T47D (cell line): ENCODE results near the gene SOX12.
"Not testable (repeated sequence)": the region's sequence is repeated elsewhere in the genome, so short reads cannot be mapped to it uniquely, and the experiment has no call there.

ENCODE experiments used
- DNase-seq, 2 experiments: peaks; one replicate each; pipeline versions ENCODE4 v3.0.0 to v3.0.0-alpha.2; 2011 to 2012; ENCODE audit warnings: low read depth in 1 of 2, low spot score in 1 of 2
- JUND ChIP-seq: IDR thresholded peaks from 2 replicates; pipeline ENCODE4 v1.6.1; 2012; ENCODE audit warnings: low read depth
- in situ Hi-C: cut with HindIII; loops from 2 replicates; pipeline ENCODE4 v1.10.0; 2016; ENCODE audit warnings: low sequenced_read_pairs, low pct_unique_long_range_greater_than_20kb

SOX12 gene

GRCh38 chr20:347317-347639 is 21.9 kb downstream of the SOX12 start:
- no peak for TF ChIP-seq JUND
- in situ Hi-C loops = no loop called here
- no peak for DNase-seq

DNA sequence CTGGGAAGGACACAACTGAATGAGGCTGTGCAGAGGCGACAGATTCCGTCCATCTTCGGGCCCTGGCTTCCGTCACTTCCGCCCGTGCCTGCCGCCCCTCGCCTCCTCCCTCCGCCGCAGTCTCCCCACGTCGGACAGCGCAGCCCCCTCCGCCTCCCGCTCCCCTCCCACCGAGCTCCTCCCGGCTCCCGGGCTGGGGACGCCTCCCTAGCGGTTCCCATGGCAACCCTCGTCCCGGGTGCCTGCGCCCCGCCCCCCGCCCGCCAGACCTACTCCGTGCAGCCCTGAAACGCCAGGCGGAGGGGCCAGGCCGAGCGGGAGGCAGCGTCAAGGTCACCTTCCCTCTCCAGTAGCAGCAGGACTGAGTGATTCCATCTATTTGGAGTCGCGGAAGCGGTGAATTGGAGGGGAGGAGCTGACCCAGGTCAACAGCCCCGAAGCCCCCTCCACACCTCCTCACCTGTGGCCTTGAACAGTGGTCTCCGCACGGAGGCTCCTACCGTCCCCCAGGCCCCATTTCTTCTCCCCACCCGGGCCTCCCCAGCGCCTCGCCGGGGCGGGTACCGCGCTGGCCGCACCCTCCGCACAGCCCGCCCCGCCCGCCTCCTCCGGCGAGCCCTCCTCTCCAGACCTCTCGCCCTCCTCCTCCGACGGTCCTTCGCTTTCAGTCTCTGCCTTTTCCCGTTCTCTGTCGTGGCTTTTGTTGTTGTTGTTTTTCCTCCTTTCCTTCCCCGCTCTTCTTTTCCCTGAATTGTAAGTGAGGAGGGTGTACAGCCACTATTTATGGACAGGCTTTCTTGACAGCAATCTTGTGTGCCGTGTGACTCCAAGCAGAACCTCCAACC is 22.5 kb downstream of the SOX12 start:
- in situ Hi-C loops = no loop called here
- TF ChIP-seq JUND = no peak
- peak; percentile 87 to 97 for DNase-seq

GRCh38 chr20:348972-349841 is 23.9 kb downstream of the SOX12 start:
- in situ Hi-C loops = no loop called here
- no peak for DNase-seq
- TF ChIP-seq JUND = no peak

- no peak for DNase-seq
- TF ChIP-seq JUND = no peak
- in situ Hi-C loops = no loop called here
These were observed 27.8 kb downstream of the SOX12 start for GRCh38 chr20:353166-353565.

DNA sequence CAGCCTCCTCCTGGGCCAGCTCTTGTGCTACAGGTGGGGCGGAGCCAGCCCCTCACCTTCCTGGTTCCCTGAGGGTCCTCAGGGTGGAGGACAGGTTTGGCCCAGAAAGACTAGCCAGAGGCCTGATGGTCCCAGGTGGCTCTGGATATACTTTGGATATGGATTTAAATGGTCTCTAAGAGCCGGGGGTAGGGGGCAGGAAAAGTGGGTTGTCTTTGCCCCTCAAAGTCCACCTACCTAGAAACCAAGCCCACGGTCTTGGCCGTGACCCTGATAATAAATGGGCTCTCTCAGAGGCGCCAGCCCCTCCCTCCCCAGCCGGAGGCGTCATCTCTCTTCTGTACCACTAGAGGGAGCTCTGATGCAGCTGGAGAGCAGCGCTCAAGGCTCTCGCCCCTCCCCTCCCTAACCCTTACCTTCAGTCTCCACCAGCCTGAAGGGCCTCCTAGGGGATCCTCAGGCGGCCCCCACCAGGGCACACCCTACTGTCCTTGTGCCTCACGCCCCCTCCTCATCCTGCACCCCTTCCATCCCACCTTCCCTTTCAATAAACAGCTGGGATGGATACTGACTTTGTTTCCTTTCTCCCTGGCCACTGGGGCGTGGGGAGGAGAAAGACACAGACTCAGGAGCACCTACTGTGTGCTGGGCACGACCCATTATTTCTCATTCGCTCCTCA is 29.1 kb downstream of the SOX12 start:
- no peak for TF ChIP-seq JUND
- in situ Hi-C loops = no loop called here
- DNase-seq = peak; percentile 74 to 85

DNA sequence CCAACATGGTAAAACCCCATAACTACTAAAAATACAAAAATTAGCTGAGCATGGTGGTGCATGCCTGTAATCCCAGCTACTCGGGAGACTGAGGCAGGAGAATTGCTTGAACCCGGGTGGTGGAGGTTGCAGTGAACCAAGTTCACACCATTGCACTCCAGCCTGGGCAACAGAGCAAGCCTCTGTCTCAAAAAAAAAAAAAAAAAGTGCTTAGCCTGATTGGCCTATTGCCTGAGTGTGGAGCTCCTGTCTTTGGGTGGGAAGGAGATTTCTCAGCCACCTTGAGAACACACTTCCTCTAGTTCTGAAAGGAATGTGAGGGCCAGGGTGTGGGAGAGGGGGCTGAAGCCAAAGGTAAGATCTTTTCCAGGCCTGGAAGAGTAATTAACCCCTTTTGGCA is 30.8 kb downstream of the SOX12 start:
- in situ Hi-C loops, DNase-seq: not testable (repeated sequence)

GRCh38 chr20:356745-357144 is 31.4 kb downstream of the SOX12 start:
- in situ Hi-C loops = no loop called here
- TF ChIP-seq JUND = no peak

GRCh38 chr20:358891-359555 is 33.7 kb downstream of the SOX12 start:
- TF ChIP-seq JUND = no peak
- in situ Hi-C loops = no loop called here
- no peak for DNase-seq

More at GRCh38 chr20:356745-357144, 31.4 kb downstream of the SOX12 start:
- DNase-seq = no peak

DNA sequence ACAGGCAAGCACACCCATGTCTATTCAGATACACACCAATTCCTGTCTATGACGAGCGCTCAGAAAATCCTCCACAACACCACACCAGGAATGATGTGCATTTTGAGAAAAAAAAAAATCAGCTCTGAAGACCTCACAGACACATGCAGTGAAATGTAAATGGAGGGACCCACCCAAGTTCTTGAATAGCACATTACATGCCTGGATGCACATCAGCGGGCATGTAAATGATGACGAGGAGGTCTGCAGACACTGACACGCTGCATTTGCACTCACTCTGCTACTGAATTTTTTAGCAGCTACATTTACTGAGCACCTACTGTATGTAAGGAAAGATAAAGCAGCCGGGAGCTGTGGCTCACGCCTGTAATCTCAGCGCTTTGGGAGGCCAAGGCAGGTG is 36.2 kb downstream of the SOX12 start:
- DNase-seq = no peak
- in situ Hi-C loops = no loop called here
- TF ChIP-seq JUND = no peak

- DNase-seq = peak in 1 of 2 experiments; percentile 95
- no peak for TF ChIP-seq JUND
- in situ Hi-C loops = no loop called here
These were observed 37.2 kb downstream of the SOX12 start for GRCh38 chr20:362271-363254.

- no peak for TF ChIP-seq JUND
- DNase-seq = no peak
- in situ Hi-C loops = no loop called here
These were observed 38.1 kb downstream of the SOX12 start for GRCh38 chr20:363319-364078.
